HepG2 (cell line): ENCODE results near the gene TCN2. TPM values are rescaled to one million over a fixed set of nuclear protein-coding genes. Genes with fewer than 3 reads are reported as not detected.

Experiments used
- ATAC-seq: fragments of 200-7000 bp; cut with Tn5 transposase; 3 replicates; pipeline ENCODE4 v1.9.1; 2020; ENCODE audit warnings: mild to moderate bottlenecking, moderate library complexity
- BruUV-seq: library from RNA; stranded (reverse); fragments of 400-500 nt; replicated peaks from 2 replicates; lab custom pipeline; 2021; lab: Mats Ljungman, UMichigan
- CTCF ChIA-PET: fragments of 300-600 bp; formaldehyde crosslinking; extraction: SDS; loops from one replicate; lab custom pipeline; 2021; ENCODE audit warnings: low total read pairs, inconsistent platforms, low intra/inter-chr PET ratio; lab: Yijun Ruan, JAX
- POLR2A ChIA-PET: fragments of 350-600 bp; sonication (Branson Sonifier 250); formaldehyde crosslinking; loops from one replicate; lab custom pipeline; 2020; ENCODE audit warnings: antibody characterized with exemption, inconsistent platforms; lab: Yijun Ruan, JAX
- DNase-seq: peaks from one replicate; pipeline ENCODE4 v3.0.0-alpha.2; 2015; ENCODE audit warnings: low spot score
- FAIRE-seq: peaks from 3 replicates; lab custom pipeline; 2011; peaks lifted over from hg19 to GRCh38; lab: Jason Lieb, UNC
- H2AFZ ChIP-seq: one replicate; pipeline ENCODE4 v1.6.1; 2011; ENCODE audit warnings: low read length, inconsistent platforms
- H3K27ac ChIP-seq: fragments of 300-600 bp; 3 replicates; pipeline ENCODE4 v1.8.0; 2011; ENCODE audit warnings: mixed run types, mild to moderate bottlenecking, mixed read lengths, low read length, inconsistent platforms; ENCODE audit not compliant: insufficient read depth; ENCODE audit errors: extremely low read length
- H3K27me3 ChIP-seq, 2 experiments: fragments of 200-600 bp in 1 of 2; 2 replicates in 1 of 2; 3 replicates in 1 of 2; pipeline versions ENCODE4 v1.6.0 to v1.8.0; 2011; ENCODE audit warnings: low read length in 2 of 2, mild to moderate bottlenecking in 2 of 2, moderate library complexity in 2 of 2, inconsistent platforms in 1 of 2; ENCODE audit not compliant: insufficient read depth in 2 of 2, control insufficient read depth in 1 of 2
- H3K36me3 ChIP-seq, 2 experiments: fragments of 200-600 bp in 1 of 2; replicated peaks in 1 of 2; 2 replicates in 1 of 2; 3 replicates in 1 of 2; pipeline versions ENCODE4 v1.5.1 to v1.8.0; 2011; ENCODE audit warnings: low read length in 2 of 2, inconsistent platforms in 1 of 2; ENCODE audit not compliant: insufficient read depth in 2 of 2, control insufficient read depth in 1 of 2
- H3K4me1 ChIP-seq: 2 replicates; pipeline ENCODE4 v1.5.1; 2012; ENCODE audit warnings: low read length, inconsistent platforms; ENCODE audit not compliant: insufficient read depth
- H3K4me2 ChIP-seq: 2 replicates; pipeline ENCODE4 v1.6.0; 2011; ENCODE audit warnings: low read depth, low read length, inconsistent platforms
- H3K4me3 ChIP-seq, 3 experiments: fragments of 200-600 bp in 1 of 3; sonication (generic), shearing (Covaris generic) in 1 of 3; replicated peaks in 1 of 3; 2 replicates each; pipeline ENCODE4 v1.5.1; 2011 to 2016; ENCODE audit warnings: low read length in 3 of 3, inconsistent platforms in 2 of 3, low read depth in 2 of 3, mild to moderate bottlenecking in 2 of 3, control low read depth in 1 of 3, mixed read lengths in 1 of 3; ENCODE audit not compliant: insufficient read depth in 1 of 3
- H3K79me2 ChIP-seq: one replicate; pipeline ENCODE4 v1.6.1; 2011; ENCODE audit warnings: low read length, inconsistent platforms; ENCODE audit not compliant: insufficient read depth
- H3K9ac ChIP-seq: 2 replicates; pipeline ENCODE4 v1.6.0; 2011; ENCODE audit warnings: mild to moderate bottlenecking, low read depth, low read length, inconsistent platforms; ENCODE audit not compliant: insufficient read depth
- H3K9me3 ChIP-seq: 2 replicates; pipeline ENCODE4 v1.5.1; 2012; ENCODE audit warnings: mild to moderate bottlenecking, low read length
- H4K20me1 ChIP-seq: 2 replicates; pipeline ENCODE4 v1.6.0; 2011; ENCODE audit warnings: inconsistent platforms, mild to moderate bottlenecking, low read length, moderate library complexity; ENCODE audit not compliant: insufficient read depth
- FOSL2 ChIP-seq: sonication (generic); formaldehyde crosslinking; IDR thresholded peaks from 2 replicates; pipeline ENCODE4 v1.4.0; 2020; ENCODE audit warnings: missing genetic modification reagents
- GATAD1 ChIP-seq: IDR thresholded peaks from 2 replicates; pipeline ENCODE4 v1.6.1; 2016; ENCODE audit warnings: missing genetic modification reagents, missing compliant biosample characterization
- HMGA1 ChIP-seq: sonication (generic); formaldehyde crosslinking; conservative IDR thresholded peaks from 2 replicates; pipeline ENCODE4 v1.4.0; 2020; ENCODE audit warnings: missing genetic modification reagents
- ZNF230 ChIP-seq: sonication (generic); formaldehyde crosslinking; IDR thresholded peaks from 2 replicates; pipeline ENCODE4 v1.4.0; 2020; ENCODE audit warnings: mild to moderate bottlenecking, missing genetic modification reagents
- WGBS: methylation state at CpG from one replicate; pipeline ENCODE4 v1.1.6; 2017; ENCODE audit warnings: low lambda C conversion rate; 5-methylcytosine and 5-hydroxymethylcytosine counted together
- in situ Hi-C: cut with HindIII; loops from 2 replicates; pipeline ENCODE4 v1.10.0; 2017; ENCODE audit warnings: low pct_unique_long_range_greater_than_20kb; ENCODE audit not compliant: extremely low pct_ligation_motif_present
- intact Hi-C: fragments of 100-400 bp; cut with micrococcal nuclease; formaldehyde crosslinking; loops from one replicate; pipeline ENCODE4 v1.10.0; 2022; ENCODE audit not compliant: unreplicated experiment
- polyA plus RNA-seq, 8 experiments: library from polyadenylated mRNA; depleted of rRNA in 3 of 8; stranded (reverse) in 7 of 8; unstranded in 1 of 8; fragments of >200 nt; fragmentation: Illumina TruSeq in 4 of 8; extraction: Trizol in 4 of 8; gene quantifications; 2 replicates each; pipeline versions ENCODE4 v1.2.1 to v1.2.3, GENCODE V29; 2011 to 2016; ENCODE audit warnings: low read depth in 4 of 8, missing spikeins in 1 of 8, mixed read lengths in 1 of 8; ENCODE audit not compliant: insufficient read depth in 1 of 8
- total RNA-seq, 5 experiments: library from RNA; depleted of rRNA; stranded (reverse); fragments of >200 nt; fragmentation: Illumina TruSeq; extraction: Trizol; gene quantifications; 2 replicates each; pipeline ENCODE4 v1.2.3, GENCODE V29; 2016; ENCODE audit warnings: low read depth in 1 of 5
- TF ChIP-seq, protein P1 (sequence below): sonication (generic); formaldehyde crosslinking; IDR thresholded peaks from 2 replicates; pipeline ENCODE4 v1.9.0; 2021; ENCODE audit warnings: missing genetic modification reagents, borderline replicate concordance

The TCN2 gene
- total and polyA plus RNA-seq, 2 of the 13 experiments (the other 11 are each of a cell fraction or from before 2014, with no cell fraction given) = 0.29 to 0.31 TPM

DNA sequence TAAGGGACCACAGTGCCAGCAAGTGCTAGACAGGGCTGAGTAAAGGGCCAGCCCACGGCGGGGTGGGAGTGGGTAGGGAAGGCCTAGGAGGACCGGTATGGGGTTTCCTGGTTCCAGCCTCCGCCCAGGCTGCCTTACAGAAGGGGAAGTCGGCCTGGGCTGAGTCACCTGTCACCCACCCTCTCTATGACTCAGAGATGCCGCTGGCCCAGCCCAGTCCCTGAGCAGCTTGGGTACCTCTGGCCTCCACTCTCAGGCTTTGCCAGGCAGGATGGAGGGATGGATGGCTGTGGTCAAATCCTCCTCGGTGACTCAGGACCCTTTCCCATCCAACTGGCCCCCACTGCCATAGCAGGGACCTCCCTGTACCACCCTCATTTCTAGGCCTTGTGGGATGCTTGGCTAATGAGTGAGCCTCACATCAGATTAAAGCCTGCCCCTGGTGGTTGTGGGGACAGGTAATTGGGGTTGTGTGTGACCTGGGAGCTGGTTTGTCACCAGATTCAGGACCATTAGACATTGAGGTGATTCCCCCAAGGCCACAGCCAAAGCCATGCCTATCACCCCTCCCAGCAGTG, 42.5 kb downstream of the TCN2 start:
- BruUV-seq = no TSS peak
- no peak for TF ChIP-seq HMGA1
- peak; percentile 85 for TF ChIP-seq FOSL2 (CRISPR knock-in tag)
- TF ChIP-seq, all 625 proteins: peak for 1
- H3K27ac ChIP-seq = no peak overlapping the region
- no peaks in the 10 kb centered on the region for H3K36me3 ChIP-seq
- no peak overlapping the region for H3K4me2 ChIP-seq
- H3K9me3 ChIP-seq = no peaks in the 10 kb centered on the region
- peak; percentile 79 for ATAC-seq
- no peak overlapping the region for H3K9ac ChIP-seq
- H3K4me3 ChIP-seq = no peak overlapping the region
- H3K27me3 ChIP-seq = no peaks in the 10 kb centered on the region
- no peaks in the 10 kb centered on the region for H4K20me1 ChIP-seq
- in situ Hi-C loops (no loop called here), intact Hi-C loops (no loop called here)
- no peak overlapping the region for H2AFZ ChIP-seq
- H3K79me2 ChIP-seq = no peaks in the 10 kb centered on the region
- CTCF ChIA-PET = no interaction called here
- WGBS = 0% methylated on average over 1 of the region's 7 CpGs
- no peak for FAIRE-seq
- POLR2A ChIA-PET = interaction anchor here (0.5 kb wide), 1 partner anchor 449 kb away, joined by 4 read pairs; no protein-coding TSS in a partner anchor
- H3K4me1 ChIP-seq = no peaks in the 10 kb centered on the region
- DNase-seq = no peak

- Histone ChIP-seq H3K36me3 (no peaks in the 10 kb centered on the region), H3K9me3 (no peaks in the 10 kb centered on the region), H3K4me2 (no peak overlapping the region), H3K79me2 (no peaks in the 10 kb centered on the region), H4K20me1 (no peaks in the 10 kb centered on the region), H3K27ac (no peak overlapping the region), H3K4me1 (no peaks in the 10 kb centered on the region), H3K4me3 (no peak overlapping the region), H3K27me3 (no peaks in the 10 kb centered on the region), H2AFZ (no peak overlapping the region), H3K9ac (no peak overlapping the region)
- no peak for ATAC-seq
- in situ Hi-C loops (no loop called here), intact Hi-C loops (no loop called here)
- DNase-seq = no peak
- 8% methylated on average over 3 of the region's 5 CpGs for WGBS
- CTCF ChIA-PET = no interaction called here
- BruUV-seq = no TSS peak
- no peak for TF ChIP-seq GATAD1 (CRISPR knock-in tag)
- TF ChIP-seq ZNF230 (CRISPR knock-in tag) = no peak
- TF ChIP-seq, protein P1, sequence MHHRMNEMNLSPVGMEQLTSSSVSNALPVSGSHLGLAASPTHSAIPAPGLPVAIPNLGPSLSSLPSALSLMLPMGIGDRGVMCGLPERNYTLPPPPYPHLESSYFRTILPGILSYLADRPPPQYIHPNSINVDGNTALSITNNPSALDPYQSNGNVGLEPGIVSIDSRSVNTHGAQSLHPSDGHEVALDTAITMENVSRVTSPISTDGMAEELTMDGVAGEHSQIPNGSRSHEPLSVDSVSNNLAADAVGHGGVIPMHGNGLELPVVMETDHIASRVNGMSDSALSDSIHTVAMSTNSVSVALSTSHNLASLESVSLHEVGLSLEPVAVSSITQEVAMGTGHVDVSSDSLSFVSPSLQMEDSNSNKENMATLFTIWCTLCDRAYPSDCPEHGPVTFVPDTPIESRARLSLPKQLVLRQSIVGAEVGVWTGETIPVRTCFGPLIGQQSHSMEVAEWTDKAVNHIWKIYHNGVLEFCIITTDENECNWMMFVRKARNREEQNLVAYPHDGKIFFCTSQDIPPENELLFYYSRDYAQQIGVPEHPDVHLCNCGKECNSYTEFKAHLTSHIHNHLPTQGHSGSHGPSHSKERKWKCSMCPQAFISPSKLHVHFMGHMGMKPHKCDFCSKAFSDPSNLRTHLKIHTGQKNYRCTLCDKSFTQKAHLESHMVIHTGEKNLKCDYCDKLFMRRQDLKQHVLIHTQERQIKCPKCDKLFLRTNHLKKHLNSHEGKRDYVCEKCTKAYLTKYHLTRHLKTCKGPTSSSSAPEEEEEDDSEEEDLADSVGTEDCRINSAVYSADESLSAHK (CRISPR knock-in tag) = no peak
- POLR2A ChIA-PET = no interaction called here
- FAIRE-seq = no peak
These were observed 43.6 kb downstream of the TCN2 start for GRCh38 chr22:30650508-30651116.
